Loucy (cell line): ENCODE results near the gene ATP5PB.

Source experiments
- H2AFZ ChIP-seq: fragments of 200-600 bp; sonication (generic); 2 replicates; pipeline ENCODE4 v1.6.0; 2016; ENCODE audit warnings: antibody characterized with exemption, mild to moderate bottlenecking, low read length, moderate library complexity
- H3F3A ChIP-seq: fragments of 200-600 bp; 2 replicates; pipeline ENCODE4 v1.6.0; 2016; ENCODE audit warnings: antibody characterized with exemption, low read depth, mild to moderate bottlenecking
- H3K27me3 ChIP-seq: fragments of 200-600 bp; sonication (generic); 2 replicates; pipeline ENCODE4 v1.6.1; 2014; ENCODE audit warnings: low read length, mild to moderate bottlenecking; ENCODE audit not compliant: insufficient read depth, poor library complexity, severe bottlenecking
- H3K36me3 ChIP-seq: fragments of 200-600 bp; sonication (generic); 2 replicates; pipeline ENCODE4 v1.6.1; 2016; ENCODE audit warnings: low read length; ENCODE audit not compliant: insufficient read depth
- H3K4me1 ChIP-seq: fragments of 200-600 bp; sonication (generic); 2 replicates; pipeline ENCODE4 v1.5.1; 2014; ENCODE audit warnings: low read length, mild to moderate bottlenecking; ENCODE audit not compliant: insufficient read depth, poor library complexity, severe bottlenecking
- H3K4me2 ChIP-seq: fragments of 200-600 bp; sonication (generic); 2 replicates; pipeline ENCODE4 v1.6.0; 2014; ENCODE audit warnings: antibody characterized with exemption, low read length, low read depth, mild to moderate bottlenecking; ENCODE audit not compliant: poor library complexity, severe bottlenecking
- H3K4me3 ChIP-seq: fragments of 200-600 bp; sonication (generic); 2 replicates; pipeline ENCODE4 v1.5.1; 2014; ENCODE audit warnings: low read length, mild to moderate bottlenecking, mixed read lengths; ENCODE audit not compliant: poor library complexity, severe bottlenecking
- H3K79me2 ChIP-seq: fragments of 200-600 bp; sonication (generic); 2 replicates; pipeline ENCODE4 v1.6.1; 2014; ENCODE audit warnings: low read length; ENCODE audit not compliant: insufficient read depth
- H3K9ac ChIP-seq: fragments of 200-600 bp; sonication (generic); 2 replicates; pipeline ENCODE4 v1.6.0; 2014; ENCODE audit warnings: mild to moderate bottlenecking, low read depth, low read length, moderate library complexity; ENCODE audit not compliant: poor library complexity, severe bottlenecking
- H3K9me2 ChIP-seq: fragments of 200-600 bp; sonication (generic); replicated peaks from 2 replicates; pipeline ENCODE4 v1.6.1; 2016; ENCODE audit warnings: low read depth, low read length, mixed read lengths
- H3K9me3 ChIP-seq: fragments of 200-600 bp; sonication (generic); 2 replicates; pipeline ENCODE4 v1.6.1; 2014; ENCODE audit warnings: mild to moderate bottlenecking, antibody characterized with exemption, low read length, low read depth; ENCODE audit not compliant: insufficient read depth
- H4K20me1 ChIP-seq: fragments of 200-600 bp; sonication (generic); 2 replicates; pipeline ENCODE4 v1.6.0; 2014; ENCODE audit warnings: antibody characterized with exemption, low read length, mild to moderate bottlenecking; ENCODE audit not compliant: insufficient read depth, poor library complexity, severe bottlenecking
- CTCF ChIP-seq: fragments of 200-600 bp; sonication (generic); conservative IDR thresholded peaks from 2 replicates; pipeline ENCODE4 v1.5.1; 2014; ENCODE audit warnings: mild to moderate bottlenecking, antibody characterized with exemption, low read length
- EZH2phosphoT487 ChIP-seq: fragments of 200-600 bp; IDR thresholded peaks from 2 replicates; pipeline ENCODE4 v1.6.1; 2018; ENCODE audit warnings: antibody characterized with exemption, mild to moderate bottlenecking, moderate library complexity, borderline replicate concordance

ATP5PB gene

GRCh38 chr1:111509997-111510375, 60.7 kb downstream of the ATP5PB start:
- no peaks in the 10 kb centered on the region for H3K36me3 ChIP-seq
- H4K20me1 ChIP-seq = no peaks in the 10 kb centered on the region
- no peak for TF ChIP-seq EZH2phosphoT487
- TF ChIP-seq CTCF = no peak
- H3F3A ChIP-seq = peaks cover 16% of the 10 kb centered on the region
- peaks cover 74% of the 10 kb centered on the region for H3K4me1 ChIP-seq
- no peak overlapping the region for H3K9ac ChIP-seq
- no peak overlapping the region for H3K4me3 ChIP-seq
- H3K4me2 ChIP-seq = no peak overlapping the region
- no peak overlapping the region for H2AFZ ChIP-seq
- peaks cover 11% of the 10 kb centered on the region; the same call in 1 of the 2 replicates for H3K79me2 ChIP-seq
- no peaks in the 10 kb centered on the region for H3K9me2 ChIP-seq
- no peaks in the 10 kb centered on the region for H3K27me3 ChIP-seq
- no peaks in the 10 kb centered on the region for H3K9me3 ChIP-seq

GRCh38 chr1:111511370-111511769, 62.1 kb downstream of the ATP5PB start:
- no peak overlapping the region for H3K4me3 ChIP-seq
- H3K4me2 ChIP-seq = peak overlapping the region; percentile 25
- peaks cover 18% of the 10 kb centered on the region; the same call in 1 of the 2 replicates for H3K79me2 ChIP-seq
- no peaks in the 10 kb centered on the region for H3K27me3 ChIP-seq
- H4K20me1 ChIP-seq = no peaks in the 10 kb centered on the region
- no peaks in the 10 kb centered on the region for H3K9me3 ChIP-seq
- peaks cover 61% of the 10 kb centered on the region for H3K4me1 ChIP-seq
- peak overlapping the region; percentile 5 for H3K9ac ChIP-seq
- H3F3A ChIP-seq = peaks cover 12% of the 10 kb centered on the region
- TF ChIP-seq EZH2phosphoT487 (no peak), CTCF (no peak)
- H2AFZ ChIP-seq = no peak overlapping the region
- H3K9me2 ChIP-seq = no peaks in the 10 kb centered on the region
- H3K36me3 ChIP-seq = no peaks in the 10 kb centered on the region
